Measurements from ENCODE around the gene ERCC3. TPM values are rescaled to one million over a fixed set of nuclear protein-coding genes. Genes with fewer than 3 reads are reported as not detected.

ERCC3 gene
- total RNA-seq, 1 experiment from 2014 or later, result 60.8 TPM

DNA sequence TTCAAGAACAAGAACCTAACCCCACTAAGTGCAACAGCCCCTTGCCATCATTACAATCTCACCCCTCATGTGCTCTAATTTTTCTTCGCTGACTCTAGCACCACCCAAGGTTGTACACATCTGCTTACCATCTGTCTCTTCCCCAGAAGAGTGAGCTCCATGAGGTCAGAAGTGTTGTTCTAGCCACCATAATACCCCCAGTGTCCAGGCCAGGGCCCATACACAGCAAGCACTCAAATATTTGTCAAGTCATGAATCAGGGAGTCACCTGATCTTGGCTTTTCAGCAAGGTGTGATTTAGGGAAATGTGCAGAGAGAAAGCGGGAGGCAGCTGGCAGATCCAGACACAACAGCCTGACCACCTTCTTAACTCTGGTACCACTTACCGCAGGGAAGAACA is 5.7 kb downstream of the ERCC3 start:
- Histone ChIP-seq H3K9me3 (ENCODE audit: control insufficient read depth, low read depth, low read length) (peaks cover 4% of the 10 kb centered on the region), H3K23me2 (ENCODE audit: insufficient read length, low read depth, low read length, poor library complexity, severe bottlenecking) (peaks cover 3% of the 10 kb centered on the region), H2BK12ac (ENCODE audit: insufficient read length, low read depth, low read length) (no peak overlapping the region), H4K91ac (ENCODE audit: insufficient read length, low read depth, low read length) (no peak overlapping the region), H2AFZ (ENCODE audit: low read length) (no peak overlapping the region), H4K20me1 (ENCODE audit: control insufficient read depth, insufficient read depth, insufficient read length) (no peaks in the 10 kb centered on the region), H4K8ac (replicated peaks; ENCODE audit: insufficient read length, low read depth, low read length) (no peak overlapping the region), H3K56ac (ENCODE audit: insufficient read length, low read depth, low read length) (no peak overlapping the region), H3K23ac (ENCODE audit: insufficient read length, low read depth, low read length) (no peak overlapping the region), H3T11ph (ENCODE audit: low read length) (no peak overlapping the region), H2BK20ac (ENCODE audit: low read depth, low read length, poor library complexity, severe bottlenecking) (no peak overlapping the region), H3K4ac (ENCODE audit: low read depth, low read length) (no peak overlapping the region), H3K27ac (ENCODE audit: insufficient read length, low read depth, low read length) (no peak overlapping the region), H3K18ac (ENCODE audit: insufficient read length, low read depth, low read length) (no peak overlapping the region), H2AK5ac (ENCODE audit: insufficient read length, low read length) (no peak overlapping the region), H2BK5ac (ENCODE audit: insufficient read length, low read length) (no peak overlapping the region), H3K4me2 (ENCODE audit: insufficient read depth, insufficient read length, low read length) (no peak overlapping the region), H3K27me3 (ENCODE audit: insufficient read depth, low read length) (no peaks in the 10 kb centered on the region), H3K4me1 (ENCODE audit: insufficient read depth, low read length) (no peaks in the 10 kb centered on the region), H3K79me1 (ENCODE audit: insufficient read depth, low read depth, low read length, poor library complexity, severe bottlenecking) (no peaks in the 10 kb centered on the region), H3K79me2 (ENCODE audit: insufficient read depth, low read length) (no peaks in the 10 kb centered on the region), H3K9ac (ENCODE audit: extremely low read depth, insufficient read length, low read length) (no peak overlapping the region), H3K14ac (ENCODE audit: insufficient read depth, low read length) (no peak overlapping the region), H2BK120ac (ENCODE audit: low read depth, low read length, poor library complexity, severe bottlenecking) (no peak overlapping the region), H4K5ac (ENCODE audit: insufficient read length, low read depth, low read length) (no peak overlapping the region), H2BK15ac (ENCODE audit: low read depth, low read length) (no peak overlapping the region)
- WGBS (ENCODE audit: extremely low coverage, insufficient read length, low lambda C conversion rate), result no CpG with 5 or more reads among the region's 3 CpGs
- DNase-seq, result no peak
- H3K27me3 Mint-ChIP-seq (ENCODE audit: low read depth), result no peaks in the 10 kb centered on the region
- H3K4me3 Mint-ChIP-seq, result no peak overlapping the region
- no peak overlapping the region for H3K27ac Mint-ChIP-seq
- H3K9me3 Mint-ChIP-seq, result peaks cover 11 to 13% of the 10 kb centered on the region in 2 experiments; a peak in 4 of 5 replicates
- TF ChIP-seq, protein P1, sequence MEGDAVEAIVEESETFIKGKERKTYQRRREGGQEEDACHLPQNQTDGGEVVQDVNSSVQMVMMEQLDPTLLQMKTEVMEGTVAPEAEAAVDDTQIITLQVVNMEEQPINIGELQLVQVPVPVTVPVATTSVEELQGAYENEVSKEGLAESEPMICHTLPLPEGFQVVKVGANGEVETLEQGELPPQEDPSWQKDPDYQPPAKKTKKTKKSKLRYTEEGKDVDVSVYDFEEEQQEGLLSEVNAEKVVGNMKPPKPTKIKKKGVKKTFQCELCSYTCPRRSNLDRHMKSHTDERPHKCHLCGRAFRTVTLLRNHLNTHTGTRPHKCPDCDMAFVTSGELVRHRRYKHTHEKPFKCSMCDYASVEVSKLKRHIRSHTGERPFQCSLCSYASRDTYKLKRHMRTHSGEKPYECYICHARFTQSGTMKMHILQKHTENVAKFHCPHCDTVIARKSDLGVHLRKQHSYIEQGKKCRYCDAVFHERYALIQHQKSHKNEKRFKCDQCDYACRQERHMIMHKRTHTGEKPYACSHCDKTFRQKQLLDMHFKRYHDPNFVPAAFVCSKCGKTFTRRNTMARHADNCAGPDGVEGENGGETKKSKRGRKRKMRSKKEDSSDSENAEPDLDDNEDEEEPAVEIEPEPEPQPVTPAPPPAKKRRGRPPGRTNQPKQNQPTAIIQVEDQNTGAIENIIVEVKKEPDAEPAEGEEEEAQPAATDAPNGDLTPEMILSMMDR (conservative IDR thresholded peaks at IDR 0.05), result no peak
- peaks cover 3 to 8% of the 10 kb centered on the region in 2 experiments for H3K4me1 Mint-ChIP-seq
- H3K36me3 Mint-ChIP-seq (ENCODE audit: insufficient read depth in 1 of 3, low read depth in 3 of 3), result peaks cover 68 to 98% (median 98%) of the 10 kb centered on the region in 3 experiments
